ENCODE results near the gene HOXB6.
A peak's percentile ranks its signal among the peaks of the same experiment; 100 is the strongest.

Gene HOXB6

GRCh38 chr17:48615963-48616716, 11.4 kb upstream of the HOXB6 start (continued):
- TF ChIP-seq ZNF280D (tag by site-specific recombination; IDR thresholded peaks at IDR 0.05): no peak
- 0 out of 2 replicates have a peak, but pooled peaks have one; percentile 20 for TF ChIP-seq ZXDB (tag by site-specific recombination; IDR thresholded peaks at IDR 0.05)
- peak; percentile 31; the same call in 1 of the 2 replicates for TF ChIP-seq ZNF600 (tag by site-specific recombination; IDR thresholded peaks at IDR 0.05)
- TF ChIP-seq ZNF654 (tag by site-specific recombination; IDR thresholded peaks at IDR 0.05; ENCODE audit: low read depth): 0 out of 2 replicates have a peak, but pooled peaks have one; percentile 14
- TF ChIP-seq ZNF548 (tag by site-specific recombination; IDR thresholded peaks at IDR 0.05): no peak
- TF ChIP-seq ZNF785 (tag by site-specific recombination; IDR thresholded peaks at IDR 0.05): no peak
- TF ChIP-seq ZNF596 (tag by site-specific recombination; IDR thresholded peaks at IDR 0.05): no peak
- peak; percentile 90 for TF ChIP-seq PATZ1 (tag by site-specific recombination; IDR thresholded peaks at IDR 0.05)
- no peak for TF ChIP-seq ZNF112 (tag by site-specific recombination; IDR thresholded peaks at IDR 0.05)
- TF ChIP-seq MYNN (tag by site-specific recombination; IDR thresholded peaks at IDR 0.05; ENCODE audit: borderline replicate concordance): no peak
- no peak; the same call in none of the 2 replicates for TF ChIP-seq ZBTB8A (tag by site-specific recombination; IDR thresholded peaks at IDR 0.05)

- no peaks in the 10 kb centered on the region for H3K9me3 ChIP-seq (ENCODE audit: control insufficient read depth, insufficient read depth, low read depth, low read length)
- ChIA-PET POLR2A (no interaction called here), CTCF (interaction anchor here (0.6 to 5.7 kb wide), 9 partner anchors 21 to 461 kb away, joined by 3 to 86 read pairs (median 3); no protein-coding TSS in a partner anchor)
- no peaks in the 10 kb centered on the region for H3K36me3 ChIP-seq (ENCODE audit: control insufficient read depth in 2 of 2, insufficient read depth in 1 of 2, low read length in 2 of 2)
- H3K4me3 ChIP-seq (ENCODE audit: low read depth, low read length): peak within 1 kb of the TSS; percentile 35
- H3K27ac ChIP-seq (ENCODE audit: extremely low read depth, low read depth, low read length): peak within 1 kb of the TSS; percentile 72
- H3K4me1 ChIP-seq (ENCODE audit: control insufficient read depth, insufficient read depth, low read length): peaks cover 38% of the 10 kb centered on the region
- TF ChIP-seq ZNF404 (tag by site-specific recombination; IDR thresholded peaks at IDR 0.05) (no peak), ZBTB8A (tag by site-specific recombination; IDR thresholded peaks at IDR 0.05) (peak; percentile 46), REST (tag by site-specific recombination; IDR thresholded peaks at IDR 0.05) (no peak), EGR2 (tag by site-specific recombination; IDR thresholded peaks at IDR 0.05; ENCODE audit: low read depth) (peak; percentile 87), ZSCAN16 (tag by site-specific recombination; IDR thresholded peaks at IDR 0.05) (no peak), PRDM6 (tag by site-specific recombination; IDR thresholded peaks at IDR 0.05) (peak; percentile 98), PRDM10 (tag by site-specific recombination; IDR thresholded peaks at IDR 0.05) (peak; percentile 85)
Measured at GRCh38 chr17:48615047-48615962, 10.5 kb upstream of the HOXB6 start, which contains the start of gene HOXB8. TSS of gene HOXB8 (minus strand) at chr17:48615292. CDS start at chr17:48614704, 588 bp downstream.
